ENCODE data around the gene PCYT1B.

The PCYT1B gene

GRCh38 chrX:24574743-24575142 lies 72.4 kb downstream of the PCYT1B start:
- no peak for TF ChIP-seq MAX (IDR thresholded peaks at IDR 0.05; ENCODE audit: low read depth, low read length)
- TF ChIP-seq MYC (IDR thresholded peaks at IDR 0.05; ENCODE audit: low read depth, low read length), result no peak
- no peak for TF ChIP-seq POLR2A (IDR thresholded peaks at IDR 0.05; ENCODE audit: extremely low read depth, insufficient read length)
- no peak for TF ChIP-seq CTCF (IDR thresholded peaks at IDR 0.05; ENCODE audit: low read depth, low read length)
- DNase-seq (ENCODE audit: low read depth), result peak; percentile 1
- H3K4me3 ChIP-seq (ENCODE audit: low read depth, low read length), result no peak overlapping the region

- no peak for DNase-seq (ENCODE audit: low read depth)
- no peak overlapping the region for H3K4me3 ChIP-seq (ENCODE audit: low read depth, low read length)
- TF ChIP-seq MYC (IDR thresholded peaks at IDR 0.05; ENCODE audit: low read depth, low read length), result no peak
- no peak for TF ChIP-seq MAX (IDR thresholded peaks at IDR 0.05; ENCODE audit: low read depth, low read length)
- TF ChIP-seq CTCF (IDR thresholded peaks at IDR 0.05; ENCODE audit: low read depth, low read length), result no peak
- TF ChIP-seq POLR2A (IDR thresholded peaks at IDR 0.05; ENCODE audit: extremely low read depth, insufficient read length), result no peak
Measured at GRCh38 chrX:24567169-24567568, 80.0 kb downstream of the PCYT1B start.

DNA sequence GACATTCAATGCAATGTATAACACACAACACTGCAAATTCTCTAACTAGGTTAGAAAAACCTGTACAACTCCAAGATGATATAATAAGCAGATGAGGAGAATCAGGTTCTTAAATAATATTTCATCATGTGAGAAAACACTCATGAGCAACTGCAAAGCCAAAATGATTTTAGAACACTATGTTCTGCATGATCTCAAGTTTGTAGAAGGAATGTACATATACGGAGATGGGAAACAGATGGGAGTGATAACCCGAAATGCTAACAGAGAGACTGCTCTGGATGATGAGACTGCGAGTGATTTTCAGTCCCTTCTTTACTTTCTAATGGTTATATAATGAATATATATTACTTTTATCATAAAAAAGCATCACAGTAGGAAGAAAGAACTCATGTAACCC lies 80.9 kb downstream of the PCYT1B start:
- no peak overlapping the region for H3K4me3 ChIP-seq (ENCODE audit: low read depth, low read length)
- no peak for DNase-seq (ENCODE audit: low read depth)
- no peak for TF ChIP-seq MYC (IDR thresholded peaks at IDR 0.05; ENCODE audit: low read depth, low read length)
- no peak for TF ChIP-seq MAX (IDR thresholded peaks at IDR 0.05; ENCODE audit: low read depth, low read length)
- TF ChIP-seq CTCF (IDR thresholded peaks at IDR 0.05; ENCODE audit: low read depth, low read length), result no peak
- TF ChIP-seq POLR2A (IDR thresholded peaks at IDR 0.05; ENCODE audit: extremely low read depth, insufficient read length), result no peak

DNA sequence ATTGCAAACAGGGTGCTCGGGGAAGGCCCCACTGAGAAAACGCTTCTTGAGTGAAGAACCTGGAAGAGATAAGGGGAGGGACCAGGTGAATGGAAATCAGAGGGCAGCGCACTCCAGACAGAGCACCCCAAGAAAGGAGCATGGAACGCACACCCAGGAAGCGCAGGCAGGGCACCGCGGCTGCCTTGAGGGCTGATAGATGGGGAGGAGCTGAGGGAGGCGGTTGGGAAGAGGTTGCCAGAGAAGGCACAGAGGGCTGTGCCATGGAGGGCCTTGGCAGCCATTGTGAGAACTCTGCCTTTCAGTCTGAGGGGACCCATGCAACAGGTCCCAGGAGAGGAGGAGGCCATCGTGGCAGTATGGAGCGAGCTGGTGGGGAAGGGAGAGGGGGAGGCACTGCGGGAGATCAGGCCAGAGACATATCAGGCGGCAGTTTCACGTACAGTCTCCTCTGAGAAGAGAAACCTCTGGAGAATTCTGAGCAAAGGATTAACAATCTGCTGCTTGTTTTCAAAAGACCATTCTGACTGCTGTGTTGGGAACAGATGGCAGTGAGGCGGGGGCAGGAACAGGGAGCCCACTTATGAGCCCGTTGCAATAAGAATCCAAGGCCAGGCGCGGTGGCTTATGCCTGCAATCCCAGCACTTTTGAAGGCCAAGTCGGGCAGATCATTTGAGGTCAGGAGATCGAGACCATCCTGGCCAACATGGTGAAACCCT lies 83.7 kb downstream of the PCYT1B start:
- DNase-seq (ENCODE audit: low read depth), result no peak
- TF ChIP-seq MAX (IDR thresholded peaks at IDR 0.05; ENCODE audit: low read depth, low read length) (no peak), POLR2A (IDR thresholded peaks at IDR 0.05; ENCODE audit: extremely low read depth, insufficient read length) (no peak), MYC (IDR thresholded peaks at IDR 0.05; ENCODE audit: low read depth, low read length) (no peak)
- H3K4me3 ChIP-seq (ENCODE audit: low read depth, low read length), result no peak overlapping the region

GRCh38 chrX:24561121-24561520 lies 86.0 kb downstream of the PCYT1B start:
- no peak overlapping the region for H3K4me3 ChIP-seq (ENCODE audit: low read depth, low read length)
- TF ChIP-seq MYC (IDR thresholded peaks at IDR 0.05; ENCODE audit: low read depth, low read length) (no peak), CTCF (IDR thresholded peaks at IDR 0.05; ENCODE audit: low read depth, low read length) (no peak)
- DNase-seq (ENCODE audit: low read depth), result peak; percentile 55

DNA sequence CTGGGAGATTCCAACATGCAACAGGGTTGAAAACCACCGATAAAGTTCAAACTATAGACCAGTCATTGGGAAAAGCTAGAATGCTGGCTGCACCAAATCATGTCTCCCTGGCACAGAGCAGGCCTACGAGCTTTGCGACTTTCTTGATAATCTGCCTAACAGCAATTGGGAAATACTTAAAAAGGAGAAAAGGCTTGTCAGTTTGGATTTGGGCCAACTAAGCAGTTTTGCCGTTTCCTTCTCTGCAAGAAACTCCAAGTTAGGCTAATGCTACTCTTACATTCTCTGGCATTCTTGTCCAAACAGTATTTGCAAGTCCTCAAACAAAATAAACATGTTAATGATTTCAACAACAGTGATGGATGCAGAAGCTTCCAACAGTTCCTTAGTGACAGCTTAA lies 94.1 kb downstream of the PCYT1B start:
- H3K4me3 ChIP-seq (ENCODE audit: low read depth, low read length), result no peak overlapping the region
- TF ChIP-seq CTCF (IDR thresholded peaks at IDR 0.05; ENCODE audit: low read depth, low read length) (no peak), MAX (IDR thresholded peaks at IDR 0.05; ENCODE audit: low read depth, low read length) (no peak)
- DNase-seq (ENCODE audit: low read depth), result no peak

Data from NB4 (cell line).